Measurements from ENCODE around the gene GRPEL1. TPM values are rescaled to one million over a fixed set of nuclear protein-coding genes. Genes with fewer than 3 reads are reported as not detected.
A peak's percentile ranks its signal among the peaks of the same experiment; 100 is the strongest.

Gene GRPEL1
- polyA plus RNA-seq, 2 of the 4 experiments (the other 2 are of a cell fraction): 45.5 to 72.0 TPM

DNA sequence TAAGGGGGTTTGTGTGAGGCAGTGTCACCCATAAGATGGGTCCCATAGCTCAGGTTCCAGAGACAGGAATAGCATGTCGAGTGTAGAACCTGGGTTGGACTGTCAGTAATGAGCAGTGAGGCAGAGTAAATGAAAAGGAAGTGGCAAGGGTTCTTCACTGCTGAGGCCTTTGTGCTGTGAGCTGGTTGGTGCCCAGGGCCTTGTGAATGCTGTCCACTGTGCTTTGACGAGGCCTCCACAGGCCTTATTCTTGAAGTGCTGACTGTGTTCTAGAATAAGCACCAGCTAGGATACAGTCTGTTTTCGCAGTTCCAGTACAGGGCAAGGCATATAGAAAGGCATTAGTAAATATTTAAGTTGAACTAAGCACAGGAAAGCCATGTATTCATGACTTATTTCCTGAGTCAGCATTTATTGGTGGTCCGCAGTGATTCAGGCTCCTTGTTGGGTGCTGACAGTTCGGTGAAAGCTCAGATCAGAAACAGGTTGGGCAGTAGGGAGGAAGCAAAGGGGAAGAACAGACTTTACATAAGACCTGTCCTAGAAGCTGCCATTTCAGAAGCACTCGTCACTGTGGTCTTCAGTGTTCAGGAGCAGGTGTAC lies 50.3 kb downstream of the GRPEL1 start:
- no peak overlapping the region for H3K4me2 ChIP-seq
- H3K4me3 ChIP-seq: no peak overlapping the region
- CTCF ChIA-PET: interaction anchor here (0.9 to 2.9 kb wide), 4 partner anchors 26 to 54 kb away, joined by 3 to 12 read pairs (median 6); partner anchors contain the start of gene TADA2B
- ATAC-seq: no peak
- peaks cover 29% of the 10 kb centered on the region for H3K4me1 ChIP-seq
- no peak overlapping the region for H3K27ac ChIP-seq
- POLR2A ChIA-PET: no interaction called here
- FAIRE-seq: no peak
- TF ChIP-seq MAFK (IDR thresholded peaks at IDR 0.05; ENCODE audit: partially characterized antibody) (peak; percentile 95), FOSB (CRISPR knock-in tag; IDR thresholded peaks at IDR 0.05) (no peak), MYC (IDR thresholded peaks at IDR 0.05; ENCODE audit: borderline replicate concordance, low read length) (no peak), NPAS2 (CRISPR knock-in tag; IDR thresholded peaks at IDR 0.05; ENCODE audit: borderline replicate concordance) (no peak)
- TF ChIP-seq, protein P1, sequence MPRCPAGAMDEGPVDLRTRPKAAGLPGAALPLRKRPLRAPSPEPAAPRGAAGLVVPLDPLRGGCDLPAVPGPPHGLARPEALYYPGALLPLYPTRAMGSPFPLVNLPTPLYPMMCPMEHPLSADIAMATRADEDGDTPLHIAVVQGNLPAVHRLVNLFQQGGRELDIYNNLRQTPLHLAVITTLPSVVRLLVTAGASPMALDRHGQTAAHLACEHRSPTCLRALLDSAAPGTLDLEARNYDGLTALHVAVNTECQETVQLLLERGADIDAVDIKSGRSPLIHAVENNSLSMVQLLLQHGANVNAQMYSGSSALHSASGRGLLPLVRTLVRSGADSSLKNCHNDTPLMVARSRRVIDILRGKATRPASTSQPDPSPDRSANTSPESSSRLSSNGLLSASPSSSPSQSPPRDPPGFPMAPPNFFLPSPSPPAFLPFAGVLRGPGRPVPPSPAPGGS (IDR thresholded peaks at IDR 0.05): no peak
- H3K9me3 ChIP-seq: no peaks in the 10 kb centered on the region
- 100% methylated on average over 6 of the region's 6 CpGs for WGBS (ENCODE audit: missing lambda C conversion rate)
- DNase-seq (ENCODE audit: low read depth in 1 of 2, low spot score in 1 of 2): no peak

DNA sequence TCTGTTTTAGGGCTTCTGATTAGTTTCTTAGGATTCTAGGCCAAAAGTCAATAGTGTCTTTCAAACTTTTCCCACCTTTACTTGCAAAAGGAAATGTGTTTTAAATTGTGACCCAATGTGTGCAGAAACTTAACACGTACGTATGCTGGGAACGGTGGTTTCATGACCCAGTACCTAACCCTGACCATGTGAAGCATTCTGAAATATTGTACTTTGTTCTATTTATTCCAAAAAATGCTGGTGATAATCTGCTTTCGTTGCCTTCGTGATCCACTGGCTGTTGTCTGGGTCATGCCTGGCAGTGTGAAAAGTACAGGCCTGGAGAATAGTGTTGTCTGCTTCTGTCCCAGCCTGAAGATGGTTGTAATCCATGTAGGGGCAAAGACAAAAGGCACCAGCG lies 51.4 kb downstream of the GRPEL1 start:
- ATAC-seq (no peak), DNase-seq (ENCODE audit: low read depth in 1 of 2, low spot score in 1 of 2) (no peak), FAIRE-seq (no peak)
- CTCF ChIA-PET: interaction anchor here (1.1 to 2.9 kb wide), 2 partner anchors 27 to 108 kb away, joined by 3 to 12 read pairs; partner anchors contain the start of gene TADA2B
- no peak overlapping the region for H3K4me3 ChIP-seq
- H3K4me2 ChIP-seq: no peak overlapping the region
- H3K4me1 ChIP-seq: peaks cover 19% of the 10 kb centered on the region
- no peak overlapping the region for H3K27ac ChIP-seq
- H3K9me3 ChIP-seq: no peaks in the 10 kb centered on the region
- POLR2A ChIA-PET: no interaction called here
- 84% methylated on average over 6 of the region's 6 CpGs for WGBS (ENCODE audit: missing lambda C conversion rate)
- TF ChIP-seq EHMT2 (IDR thresholded peaks at IDR 0.05; ENCODE audit: low read depth) (no peak), HDAC2 (IDR thresholded peaks at IDR 0.05) (no peak), FOSB (CRISPR knock-in tag; IDR thresholded peaks at IDR 0.05) (no peak), KDM1A (IDR thresholded peaks at IDR 0.05; ENCODE audit: low read depth) (no peak), HEYL (CRISPR knock-in tag; IDR thresholded peaks at IDR 0.05) (no peak), CBX2 (IDR thresholded peaks at IDR 0.05; ENCODE audit: borderline replicate concordance, low read depth) (no peak), JUNB (IDR thresholded peaks at IDR 0.05) (no peak), HOXA7 (CRISPR knock-in tag; IDR thresholded peaks at IDR 0.05) (no peak)
- TF ChIP-seq, protein P2, sequence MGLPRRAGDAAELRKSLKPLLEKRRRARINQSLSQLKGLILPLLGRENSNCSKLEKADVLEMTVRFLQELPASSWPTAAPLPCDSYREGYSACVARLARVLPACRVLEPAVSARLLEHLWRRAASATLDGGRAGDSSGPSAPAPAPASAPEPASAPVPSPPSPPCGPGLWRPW (IDR thresholded peaks at IDR 0.05): no peak

DNA sequence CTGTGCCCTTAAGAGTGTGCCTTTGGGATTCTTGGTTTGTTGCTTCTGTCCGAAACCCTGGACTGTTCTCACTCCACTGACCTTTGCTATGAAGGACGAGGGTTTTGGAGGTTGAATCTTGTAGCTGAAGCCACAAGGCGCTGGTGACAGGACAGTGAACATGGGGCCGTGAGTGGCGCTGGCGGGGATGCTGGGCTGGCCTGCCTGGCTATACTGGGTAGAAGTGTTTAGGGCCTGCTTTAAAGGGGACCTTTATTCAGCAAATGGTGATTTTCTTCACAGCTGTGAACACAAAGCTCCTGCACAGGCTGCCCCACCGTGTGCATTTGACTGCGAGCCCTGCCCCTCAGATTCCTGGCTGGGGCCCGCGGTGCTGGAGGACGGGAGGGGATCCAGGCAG lies 51.8 kb downstream of the GRPEL1 start:
- no peak for FAIRE-seq
- POLR2A ChIA-PET: no interaction called here

More for the DNA sequence above, 51.8 kb downstream of the GRPEL1 start:
- H3K4me3 ChIP-seq: no peak overlapping the region
- no peak overlapping the region for H3K27ac ChIP-seq
- DNase-seq (ENCODE audit: low read depth in 1 of 2, low spot score in 1 of 2) (no peak), ATAC-seq (no peak)
- H3K4me2 ChIP-seq: no peak overlapping the region
- CTCF ChIA-PET: interaction anchor here (1.1 to 2.9 kb wide), 2 partner anchors 27 to 107 kb away, joined by 3 to 12 read pairs; partner anchors contain the start of gene TADA2B
- WGBS (ENCODE audit: missing lambda C conversion rate): 80% methylated on average over 11 of the region's 11 CpGs
- TF ChIP-seq SREBF2 (IDR thresholded peaks at IDR 0.05) (no peak), SMC3 (IDR thresholded peaks at IDR 0.05) (no peak), FOSL2 (IDR thresholded peaks at IDR 0.05) (no peak), FOSL2 (CRISPR knock-in tag; IDR thresholded peaks at IDR 0.05) (no peak), CEBPB (IDR thresholded peaks at IDR 0.05) (no peak), RARB (CRISPR knock-in tag; IDR thresholded peaks at IDR 0.05) (no peak), HOXA7 (CRISPR knock-in tag; IDR thresholded peaks at IDR 0.05) (no peak), HOXB13 (CRISPR knock-in tag; IDR thresholded peaks at IDR 0.05; ENCODE audit: low read depth) (no peak), KDM1A (IDR thresholded peaks at IDR 0.05; ENCODE audit: low read depth) (no peak), PHF8 (IDR thresholded peaks at IDR 0.05; ENCODE audit: borderline replicate concordance, low read depth) (no peak), RNF2 (IDR thresholded peaks at IDR 0.05; ENCODE audit: borderline replicate concordance, low read depth) (no peak), JUN (IDR thresholded peaks at IDR 0.05) (no peak), JUNB (IDR thresholded peaks at IDR 0.05) (no peak), CBX2 (IDR thresholded peaks at IDR 0.05; ENCODE audit: borderline replicate concordance, low read depth) (no peak)
- TF ChIP-seq, protein P3, sequence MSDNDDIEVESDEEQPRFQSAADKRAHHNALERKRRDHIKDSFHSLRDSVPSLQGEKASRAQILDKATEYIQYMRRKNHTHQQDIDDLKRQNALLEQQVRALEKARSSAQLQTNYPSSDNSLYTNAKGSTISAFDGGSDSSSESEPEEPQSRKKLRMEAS (IDR thresholded peaks at IDR 0.05): no peak
- TF ChIP-seq, protein P4, sequence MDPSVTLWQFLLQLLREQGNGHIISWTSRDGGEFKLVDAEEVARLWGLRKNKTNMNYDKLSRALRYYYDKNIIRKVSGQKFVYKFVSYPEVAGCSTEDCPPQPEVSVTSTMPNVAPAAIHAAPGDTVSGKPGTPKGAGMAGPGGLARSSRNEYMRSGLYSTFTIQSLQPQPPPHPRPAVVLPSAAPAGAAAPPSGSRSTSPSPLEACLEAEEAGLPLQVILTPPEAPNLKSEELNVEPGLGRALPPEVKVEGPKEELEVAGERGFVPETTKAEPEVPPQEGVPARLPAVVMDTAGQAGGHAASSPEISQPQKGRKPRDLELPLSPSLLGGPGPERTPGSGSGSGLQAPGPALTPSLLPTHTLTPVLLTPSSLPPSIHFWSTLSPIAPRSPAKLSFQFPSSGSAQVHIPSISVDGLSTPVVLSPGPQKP (IDR thresholded peaks at IDR 0.05; ENCODE audit: low read depth, low read length): no peak
- H3K4me1 ChIP-seq: peaks cover 15% of the 10 kb centered on the region
- H3K9me3 ChIP-seq: no peaks in the 10 kb centered on the region

All from A549 (cell line).